Endodermal cell (in vitro differentiated cells): ENCODE data around the gene SERPINA12. TPM values are rescaled to one million over a fixed set of nuclear protein-coding genes. Genes with fewer than 3 reads are reported as not detected.

ENCODE experiments used
- DNase-seq: peaks from one replicate; pipeline ENCODE4 v3.0.0-alpha.2; 2017
- H3K27ac ChIP-seq: 2 replicates; pipeline ENCODE4 v1.5.1; 2013; ENCODE audit warnings: mild to moderate bottlenecking, low read depth, low read length, moderate library complexity
- H3K27me3 ChIP-seq: 2 replicates; pipeline ENCODE4 v1.6.1; 2013; ENCODE audit warnings: mild to moderate bottlenecking, low read length, moderate library complexity; ENCODE audit not compliant: insufficient read depth, control insufficient read depth, poor library complexity, severe bottlenecking
- H3K36me3 ChIP-seq: 2 replicates; pipeline ENCODE4 v1.7.0; 2013; ENCODE audit warnings: mild to moderate bottlenecking, low read length, moderate library complexity; ENCODE audit not compliant: control insufficient read depth, insufficient read depth
- H3K4me1 ChIP-seq: one replicate; pipeline ENCODE4 v1.7.0; 2013; ENCODE audit warnings: low read length; ENCODE audit not compliant: control insufficient read depth, insufficient read depth
- H3K4me3 ChIP-seq: 2 replicates; pipeline ENCODE4 v1.5.1; 2013; ENCODE audit warnings: mild to moderate bottlenecking, low read length, moderate library complexity
- H3K9ac ChIP-seq: 2 replicates; pipeline ENCODE4 v1.6.1; 2013; ENCODE audit warnings: mild to moderate bottlenecking, low read length, moderate library complexity; ENCODE audit not compliant: poor library complexity, severe bottlenecking; ENCODE audit errors: extremely low read depth
- H3K9me3 ChIP-seq: 2 replicates; pipeline ENCODE4 v1.6.1; 2013; ENCODE audit warnings: mild to moderate bottlenecking, low read length, moderate library complexity; ENCODE audit not compliant: control insufficient read depth
- H3K27ac Mint-ChIP-seq: 2 replicates; pipeline ENCODE4 v1.8.0; 2020; ENCODE audit warnings: mixed read lengths
- H3K27me3 Mint-ChIP-seq: 2 replicates; pipeline ENCODE4 v1.8.0; 2021; ENCODE audit warnings: mild to moderate bottlenecking, mixed read lengths; ENCODE audit not compliant: insufficient read depth
- H3K36me3 Mint-ChIP-seq: 2 replicates; pipeline ENCODE4 v1.8.0; 2020; ENCODE audit warnings: low read depth, mixed read lengths
- H3K4me1 Mint-ChIP-seq: 2 replicates; pipeline ENCODE4 v1.8.0; 2020; ENCODE audit warnings: mixed read lengths
- H3K4me3 Mint-ChIP-seq: 2 replicates; pipeline ENCODE4 v1.8.0; 2020; ENCODE audit warnings: mild to moderate bottlenecking, moderate library complexity, mixed read lengths
- H3K9me3 Mint-ChIP-seq: 2 replicates; pipeline ENCODE4 v1.8.0; 2020; ENCODE audit warnings: mild to moderate bottlenecking, mixed read lengths
- CTCF ChIP-seq: fragments of 200-600 bp; sonication (generic); conservative IDR thresholded peaks from 2 replicates; pipeline ENCODE4 v1.5.0; 2021; ENCODE audit warnings: antibody characterized with exemption, mild to moderate bottlenecking
- WGBS, 2 experiments: methylation state at CpG; one replicate each; pipeline versions ENCODE4 v1.1.5 to v1.1.7; 2013; ENCODE audit warnings: missing lambda C conversion rate in 2 of 2, mixed read lengths in 1 of 2; ENCODE audit not compliant: insufficient coverage in 1 of 2, insufficient read length in 1 of 2; 5-methylcytosine and 5-hydroxymethylcytosine counted together
- total RNA-seq, 2 donors: library from RNA; stranded (reverse); fragmentation: NEBNext Ultra II Directional in 1 of 2; extraction: Animal tissue kit (Norgen Biotek cat#: 25700) in 1 of 2; gene quantifications; 2 replicates in 1 of 2; 3 replicates in 1 of 2; pipeline ENCODE4 v1.2.1, GENCODE V29; 2021

SERPINA12 gene
- total RNA-seq, 2 donors from 2014 or later = not detected

GRCh38 chr14:94498215-94498614, 11.1 kb downstream of the SERPINA12 start:
- Histone ChIP-seq H3K27ac (no peak overlapping the region), H3K4me1 (no peaks in the 10 kb centered on the region), H3K4me3 (no peak overlapping the region), H3K27me3 (peaks cover 29% of the 10 kb centered on the region), H3K9ac (no peak overlapping the region), H3K36me3 (no peaks in the 10 kb centered on the region), H3K9me3 (no peaks in the 10 kb centered on the region)
- WGBS, 2 experiments = 88 to 100% methylated on average over 3 of the region's 3 CpGs
- Mint-ChIP-seq H3K4me3 (no peak overlapping the region), H3K36me3 (no peaks in the 10 kb centered on the region), H3K27me3 (peaks cover 38% of the 10 kb centered on the region), H3K9me3 (no peaks in the 10 kb centered on the region), H3K27ac (no peak overlapping the region), H3K4me1 (no peaks in the 10 kb centered on the region)
- TF ChIP-seq CTCF = no peak
- no peak for DNase-seq

- Histone ChIP-seq H3K9me3 (no peaks in the 10 kb centered on the region), H3K27ac (no peak overlapping the region), H3K4me3 (no peak overlapping the region), H3K9ac (no peak overlapping the region), H3K36me3 (no peaks in the 10 kb centered on the region), H3K27me3 (peaks cover 29% of the 10 kb centered on the region), H3K4me1 (no peaks in the 10 kb centered on the region)
- Mint-ChIP-seq H3K27ac (no peak overlapping the region), H3K36me3 (no peaks in the 10 kb centered on the region), H3K27me3 (peaks cover 26% of the 10 kb centered on the region), H3K4me1 (no peaks in the 10 kb centered on the region), H3K9me3 (no peaks in the 10 kb centered on the region), H3K4me3 (no peak overlapping the region)
- TF ChIP-seq CTCF = no peak
- DNase-seq = no peak
- 60 to 91% methylated on average over 1 to 4 of the region's 4 CpGs for WGBS, 2 experiments
Observed at GRCh38 chr14:94494085-94494484, 15.2 kb downstream of the SERPINA12 start.

GRCh38 chr14:94491511-94491910, 17.8 kb downstream of the SERPINA12 start:
- H3K4me1 ChIP-seq = peaks cover 5% of the 10 kb centered on the region
- Mint-ChIP-seq H3K9me3 (no peaks in the 10 kb centered on the region), H3K27me3 (peaks cover 27% of the 10 kb centered on the region), H3K27ac (no peak overlapping the region), H3K4me1 (peaks cover 7% of the 10 kb centered on the region), H3K4me3 (no peak overlapping the region), H3K36me3 (no peaks in the 10 kb centered on the region)
- TF ChIP-seq CTCF = no peak
- H3K36me3 ChIP-seq = no peaks in the 10 kb centered on the region
- no peak overlapping the region for H3K27ac ChIP-seq
- WGBS, 2 experiments = 87% methylated on average over 4 of the region's 4 CpGs
- peaks cover 7% of the 10 kb centered on the region for H3K27me3 ChIP-seq
- DNase-seq = no peak
- no peak overlapping the region for H3K9ac ChIP-seq
- H3K4me3 ChIP-seq = no peak overlapping the region
- H3K9me3 ChIP-seq = no peaks in the 10 kb centered on the region
